Gastrocnemius medialis (tissue), 4 donors: ENCODE data around the gene DPP10. TPM values are rescaled to one million over a fixed set of nuclear protein-coding genes. Genes with fewer than 3 reads are reported as not detected.

Experiments
- ATAC-seq, 2 donors: fragments of 150-250 bp; one replicate each; pipeline ENCODE4 v1.9.1; 2016
- DNase-seq, 2 donors: peaks; one replicate each; pipeline ENCODE4 v3.0.0-alpha.2; 2019
- H3K27ac ChIP-seq, 4 donors: fragments of 200-600 bp; sonication (generic); 1 replicate in 1 of 4; 2 replicates in 3 of 4; pipeline ENCODE4 v1.5.1; 2016 to 2018; ENCODE audit warnings: mild to moderate bottlenecking in 2 of 4, moderate library complexity in 1 of 4
- H3K27me3 ChIP-seq, 3 donors: fragments of 200-600 bp; sonication (generic) in 2 of 3; 1 replicate in 1 of 3; 2 replicates in 2 of 3; pipeline versions ENCODE4 v1.5.1 to v1.6.0; 2016 to 2019; ENCODE audit warnings: mild to moderate bottlenecking in 1 of 3, moderate library complexity in 1 of 3
- H3K36me3 ChIP-seq, 2 donors: fragments of 200-600 bp; sonication (generic) in 1 of 2; one replicate each; pipeline ENCODE4 v1.5.1; 2017 to 2018
- H3K4me1 ChIP-seq, 2 donors: fragments of 200-600 bp; sonication (generic) in 1 of 2; one replicate each; pipeline ENCODE4 v1.5.1; 2016 to 2017; ENCODE audit warnings: mild to moderate bottlenecking in 2 of 2
- H3K4me3 ChIP-seq, 4 donors: fragments of 200-600 bp; sonication (generic) in 3 of 4; 1 replicate in 1 of 4; 2 replicates in 3 of 4; pipeline ENCODE4 v1.5.1; 2016 to 2019; ENCODE audit warnings: mild to moderate bottlenecking in 2 of 4
- H3K9me3 ChIP-seq, 3 donors: fragments of 200-600 bp; sonication (generic) in 2 of 3; 1 replicate in 1 of 3; 2 replicates in 2 of 3; pipeline ENCODE4 v1.5.1; 2016 to 2019
- POLR2A ChIP-seq, 2 donors: fragments of 450-650 bp; IDR thresholded peaks; one replicate each; pipeline ENCODE4 v1.6.1; 2017; ENCODE audit warnings: antibody characterized with exemption in 2 of 2, mild to moderate bottlenecking in 2 of 2, moderate library complexity in 2 of 2
- in situ Hi-C, 4 donors: fragments of 200-750 bp; cut with MboI; loops; one replicate each; pipeline versions ENCODE4 v1.15.0 to v1.8.0; 2017; ENCODE audit warnings: low sequenced_read_pairs in 4 of 4
- intact Hi-C: fragments of 100-400 bp; cut with DNase I; formaldehyde crosslinking; loops from one replicate; pipeline ENCODE4 v1.15.1; 2023; ENCODE audit warnings: low total_unique reads
- total RNA-seq, 4 donors: library from RNA; depleted of rRNA; stranded (reverse); fragments of >200 nt; gene quantifications; one replicate each; pipeline versions ENCODE4 v1.1.0 to v1.2.3, GENCODE V29; 2016
- TF ChIP-seq, protein P1 (sequence below), 5 experiments: fragments of 450-650 bp in 3 of 5; fragments of 200-600 bp in 2 of 5; sonication (generic) in 2 of 5; IDR thresholded peaks in 4 of 5; conservative IDR thresholded peaks in 1 of 5; 1 replicate in 4 of 5; 2 replicates in 1 of 5; pipeline ENCODE4 v1.5.1; 2016 to 2019; ENCODE audit warnings: antibody characterized with exemption in 5 of 5, mild to moderate bottlenecking in 3 of 5, moderate library complexity in 3 of 5

The DPP10 gene
- total RNA-seq, 4 donors from 2014 or later, result not detected

- Histone ChIP-seq H3K4me1 (no peaks in the 10 kb centered on the region), H3K27me3 (no peaks in the 10 kb centered on the region), H3K27ac (no peak overlapping the region), H3K9me3 (no peaks in the 10 kb centered on the region), H3K4me3 (no peak overlapping the region), H3K36me3 (no peaks in the 10 kb centered on the region)
- intact Hi-C loops, result loop anchor here (10.0 kb wide), 1 partner anchor 576 kb away; no protein-coding TSS in a partner anchor
- DNase-seq (no peak), ATAC-seq (no peak)
- TF ChIP-seq, protein P1, sequence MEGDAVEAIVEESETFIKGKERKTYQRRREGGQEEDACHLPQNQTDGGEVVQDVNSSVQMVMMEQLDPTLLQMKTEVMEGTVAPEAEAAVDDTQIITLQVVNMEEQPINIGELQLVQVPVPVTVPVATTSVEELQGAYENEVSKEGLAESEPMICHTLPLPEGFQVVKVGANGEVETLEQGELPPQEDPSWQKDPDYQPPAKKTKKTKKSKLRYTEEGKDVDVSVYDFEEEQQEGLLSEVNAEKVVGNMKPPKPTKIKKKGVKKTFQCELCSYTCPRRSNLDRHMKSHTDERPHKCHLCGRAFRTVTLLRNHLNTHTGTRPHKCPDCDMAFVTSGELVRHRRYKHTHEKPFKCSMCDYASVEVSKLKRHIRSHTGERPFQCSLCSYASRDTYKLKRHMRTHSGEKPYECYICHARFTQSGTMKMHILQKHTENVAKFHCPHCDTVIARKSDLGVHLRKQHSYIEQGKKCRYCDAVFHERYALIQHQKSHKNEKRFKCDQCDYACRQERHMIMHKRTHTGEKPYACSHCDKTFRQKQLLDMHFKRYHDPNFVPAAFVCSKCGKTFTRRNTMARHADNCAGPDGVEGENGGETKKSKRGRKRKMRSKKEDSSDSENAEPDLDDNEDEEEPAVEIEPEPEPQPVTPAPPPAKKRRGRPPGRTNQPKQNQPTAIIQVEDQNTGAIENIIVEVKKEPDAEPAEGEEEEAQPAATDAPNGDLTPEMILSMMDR (IDR thresholded peaks at IDR 0.05 in 4 of 5, conservative IDR thresholded peaks at IDR 0.05 in 1 of 5), result peak in 3 of 5 experiments; percentile 32 to 49 (median 42)
- TF ChIP-seq POLR2A (IDR thresholded peaks at IDR 0.05), result no peak
- in situ Hi-C loops, result loop anchor here in 1 of 4 donors (10.0 kb wide), 1 partner anchor 576 kb away; no protein-coding TSS in a partner anchor
Measured at GRCh38 chr2:114550895-114551793, 108.7 kb downstream of the DPP10 start.

DNA sequence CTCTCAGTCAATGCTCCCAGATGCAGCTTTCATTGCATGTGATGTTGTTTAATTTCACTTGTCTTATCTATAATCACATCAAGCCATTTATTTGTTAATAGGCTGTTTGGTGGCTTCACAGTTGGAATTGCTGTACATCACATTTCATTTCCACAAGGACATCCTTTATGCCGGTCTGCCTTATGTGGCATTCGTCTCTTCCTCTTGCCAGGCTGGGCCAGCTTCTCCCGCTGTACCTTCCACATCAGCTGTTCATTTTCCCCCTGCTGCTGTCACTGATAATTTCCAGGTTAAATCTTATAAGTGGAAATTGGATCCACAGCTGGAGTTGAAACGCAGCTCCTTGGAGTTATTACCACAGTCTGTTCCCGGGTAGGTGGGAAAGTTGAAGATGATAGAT is 110.6 kb downstream of the DPP10 start:
- DNase-seq, result no peak
- Histone ChIP-seq H3K9me3 (no peaks in the 10 kb centered on the region), H3K27me3 (no peaks in the 10 kb centered on the region), H3K36me3 (no peaks in the 10 kb centered on the region), H3K27ac (no peak overlapping the region), H3K4me1 (no peaks in the 10 kb centered on the region), H3K4me3 (no peak overlapping the region)
- in situ Hi-C loops (loop anchor here in 1 of 4 donors (10.0 kb wide), 1 partner anchor 578 kb away; no protein-coding TSS in a partner anchor), intact Hi-C loops (loop anchor here (10.0 kb wide), 1 partner anchor 578 kb away; no protein-coding TSS in a partner anchor)
- ATAC-seq, result no peak
- no peak for TF ChIP-seq POLR2A (IDR thresholded peaks at IDR 0.05)
- TF ChIP-seq, protein P1 (IDR thresholded peaks at IDR 0.05 in 4 of 5, conservative IDR thresholded peaks at IDR 0.05 in 1 of 5), result no peak

DNA sequence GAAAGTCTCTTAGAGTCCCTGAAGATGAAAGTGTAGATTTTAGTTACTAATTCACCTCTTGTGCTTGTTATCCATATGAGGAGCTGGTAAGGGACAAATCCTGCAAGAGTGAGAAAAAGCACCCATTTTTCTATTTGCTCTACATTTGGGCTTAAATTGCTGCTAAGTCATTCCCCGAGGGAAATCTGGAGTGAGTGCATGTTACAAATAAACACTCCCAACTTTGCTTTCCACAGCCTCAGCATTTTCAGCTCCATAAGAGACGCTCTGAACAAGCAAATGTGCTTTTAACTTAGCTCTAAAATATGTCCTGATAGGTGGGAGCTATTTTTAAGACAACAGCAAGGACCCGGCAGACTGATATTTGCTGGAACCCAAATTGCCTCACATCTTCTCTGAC is 126.7 kb downstream of the DPP10 start:
- no peak overlapping the region for H3K27ac ChIP-seq
- H3K4me1 ChIP-seq, result no peaks in the 10 kb centered on the region
- no peaks in the 10 kb centered on the region for H3K27me3 ChIP-seq
- in situ Hi-C loops (no loop called here), intact Hi-C loops (no loop called here)
- DNase-seq (no peak), ATAC-seq (no peak)
- no peak overlapping the region for H3K4me3 ChIP-seq
- no peak for TF ChIP-seq POLR2A (IDR thresholded peaks at IDR 0.05)
- no peaks in the 10 kb centered on the region for H3K36me3 ChIP-seq
- no peaks in the 10 kb centered on the region for H3K9me3 ChIP-seq

DNA sequence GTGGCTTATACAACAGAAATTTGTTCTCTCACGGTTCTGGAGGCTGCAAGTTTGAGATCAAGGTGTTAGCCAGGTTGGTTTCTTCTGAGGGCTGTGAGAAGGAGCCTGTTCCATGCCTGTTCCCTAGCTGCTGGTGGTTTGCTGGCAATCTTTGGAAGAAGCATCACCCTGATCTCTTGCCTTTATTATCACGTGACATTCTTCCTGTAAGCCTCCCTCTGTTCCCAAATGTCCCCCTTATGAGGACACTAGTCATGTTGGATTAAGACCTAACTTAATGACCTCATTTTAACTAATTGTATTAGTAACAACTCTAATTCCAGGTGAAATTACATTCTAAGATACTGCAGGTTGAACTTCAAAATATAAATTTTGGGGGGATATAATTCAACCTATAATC is 135.2 kb downstream of the DPP10 start:
- ATAC-seq (no peak), DNase-seq (no peak)
- Histone ChIP-seq H3K4me3 (no peak overlapping the region), H3K36me3 (no peaks in the 10 kb centered on the region), H3K4me1 (no peaks in the 10 kb centered on the region), H3K9me3 (no peaks in the 10 kb centered on the region), H3K27me3 (no peaks in the 10 kb centered on the region), H3K27ac (no peak overlapping the region)
- in situ Hi-C loops (no loop called here), intact Hi-C loops (no loop called here)
- no peak for TF ChIP-seq POLR2A (IDR thresholded peaks at IDR 0.05)
- TF ChIP-seq, protein P1 (IDR thresholded peaks at IDR 0.05 in 4 of 5, conservative IDR thresholded peaks at IDR 0.05 in 1 of 5), result no peak

DNA sequence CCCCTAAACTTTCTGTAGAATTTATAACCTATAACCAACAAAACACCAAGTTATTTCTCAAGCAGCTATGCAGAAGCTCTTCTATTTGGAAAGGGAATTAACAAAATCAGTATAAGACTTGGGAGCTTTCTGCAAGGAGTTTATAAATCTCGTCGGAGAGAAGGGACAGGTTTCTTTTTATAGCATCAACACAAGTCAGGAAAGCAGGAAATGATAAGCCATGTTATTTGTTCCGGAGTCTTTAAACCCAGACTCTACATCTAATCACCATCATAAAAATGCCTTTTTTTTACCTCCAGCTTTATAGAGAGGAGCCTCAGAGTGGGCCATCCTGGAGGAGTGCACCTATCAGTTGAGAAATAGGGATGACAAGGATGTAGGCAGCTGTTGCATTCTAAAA is 137.1 kb downstream of the DPP10 start:
- Histone ChIP-seq H3K27me3 (no peaks in the 10 kb centered on the region), H3K4me3 (no peak overlapping the region), H3K9me3 (no peaks in the 10 kb centered on the region), H3K4me1 (no peaks in the 10 kb centered on the region), H3K36me3 (no peaks in the 10 kb centered on the region), H3K27ac (no peak overlapping the region)
- DNase-seq (no peak), ATAC-seq (no peak)
- in situ Hi-C loops, result no loop called here
- intact Hi-C loops, result no loop called here
- TF ChIP-seq, protein P1 (IDR thresholded peaks at IDR 0.05 in 4 of 5, conservative IDR thresholded peaks at IDR 0.05 in 1 of 5), result no peak
- TF ChIP-seq POLR2A (IDR thresholded peaks at IDR 0.05), result no peak
